NCI-H1092 (cell line): ENCODE data around the gene C12orf54.
"Not testable (repeated sequence)": the region's sequence is repeated elsewhere in the genome, so short reads cannot be mapped to it uniquely, and the experiment has no call there.

Source experiments
- DNase-seq: peaks from one replicate; lab custom pipeline; 2025; lab: John Stamatoyannopoulos, UW

The C12orf54 gene

DNA sequence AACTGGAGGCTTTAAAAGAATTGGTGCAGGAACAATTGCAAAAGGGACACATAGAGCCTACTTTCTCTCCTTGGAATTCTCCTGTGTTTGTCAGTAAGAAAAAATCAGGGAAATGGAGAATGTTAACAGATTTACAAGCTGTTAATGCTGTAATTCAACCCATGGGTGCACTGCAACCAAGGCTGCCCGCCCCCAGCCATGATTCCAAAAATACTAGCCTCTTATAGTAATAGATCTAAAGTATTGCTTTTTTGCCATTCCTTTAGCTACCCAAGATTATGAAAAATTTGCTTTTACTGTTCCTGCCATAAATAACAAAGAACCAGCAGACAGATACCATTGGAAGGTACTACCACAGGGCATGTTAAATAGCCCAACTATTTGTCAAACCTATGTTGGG lies 27.8 kb downstream of the C12orf54 start:
- DNase-seq = no peak

- no peak for DNase-seq
Measured at GRCh38 chr12:48512855-48513254, 30.6 kb downstream of the C12orf54 start.

GRCh38 chr12:48514728-48515127 lies 32.4 kb downstream of the C12orf54 start:
- DNase-seq = no peak

DNA sequence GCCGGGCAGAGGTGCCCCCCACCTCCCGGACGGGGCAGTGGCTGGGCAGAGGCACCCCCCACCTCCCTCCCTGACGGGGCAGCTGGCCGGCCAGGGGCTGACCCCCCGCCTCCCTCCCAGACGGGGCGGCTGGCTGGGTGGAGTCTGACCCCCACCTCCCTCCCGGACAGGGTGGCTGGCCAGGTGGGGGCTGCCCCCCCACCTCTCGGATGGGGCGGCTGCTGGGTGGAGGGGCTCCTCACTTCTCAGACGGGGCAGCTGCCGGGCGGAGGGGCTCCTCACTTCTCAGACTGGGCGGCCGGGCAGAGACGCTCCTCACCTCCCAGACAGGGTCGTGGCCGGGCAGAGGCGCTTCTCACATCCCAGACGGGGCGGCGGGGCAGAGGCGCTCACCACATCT lies 38.1 kb downstream of the C12orf54 start:
- not testable (repeated sequence) for DNase-seq

GRCh38 chr12:48525332-48525731 lies 43.0 kb downstream of the C12orf54 start, which contains the start of gene OR8S1:
Gene OR8S1 (plus strand): TSS chr12:48525632. CDS start chr12:48525632, 0 bp downstream.
- DNase-seq = no peak

GRCh38 chr12:48527891-48528670 lies 45.8 kb downstream of the C12orf54 start:
- no peak for DNase-seq

GRCh38 chr12:48532601-48533000 lies 50.3 kb downstream of the C12orf54 start:
- DNase-seq = no peak

- no peak for DNase-seq
Measured at GRCh38 chr12:48536602-48537001, 54.3 kb downstream of the C12orf54 start.

DNA sequence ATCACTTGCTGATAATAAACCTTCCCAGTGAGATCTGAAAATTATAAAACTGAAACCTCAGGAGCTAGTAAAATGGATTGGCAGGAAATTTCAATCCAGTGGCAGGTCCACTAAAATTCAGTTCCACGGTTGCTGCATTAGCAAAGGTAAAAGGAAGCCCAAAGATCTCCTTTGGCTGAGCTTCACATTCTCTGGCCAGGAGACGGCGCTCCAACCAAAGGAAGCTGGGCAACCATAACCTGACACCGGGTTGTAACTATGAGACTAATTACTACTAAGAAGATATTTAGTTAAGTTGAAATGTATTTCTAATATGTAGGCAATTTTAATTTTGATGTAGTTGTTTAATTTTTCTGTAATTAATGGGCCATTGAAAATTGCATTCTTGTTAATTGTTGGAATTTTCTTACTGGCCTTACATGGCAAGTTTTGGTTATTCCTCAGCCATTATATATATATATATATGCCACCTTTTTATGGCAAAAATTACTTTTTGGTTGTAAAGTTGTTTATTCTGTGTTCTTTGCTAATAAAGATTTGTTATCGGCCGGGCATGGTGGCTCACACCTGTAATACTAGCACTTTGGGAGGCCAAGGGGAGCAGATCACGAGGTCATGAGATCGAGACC lies 60.1 kb downstream of the C12orf54 start:
- DNase-seq = peak; percentile 31

- no peak for DNase-seq
Measured at GRCh38 chr12:48545833-48546469, 63.7 kb downstream of the C12orf54 start.
